ENCODE measurements around the gene ZSCAN20.
A peak's percentile ranks its signal among the peaks of the same experiment; 100 is the strongest.

The ZSCAN20 gene

DNA sequence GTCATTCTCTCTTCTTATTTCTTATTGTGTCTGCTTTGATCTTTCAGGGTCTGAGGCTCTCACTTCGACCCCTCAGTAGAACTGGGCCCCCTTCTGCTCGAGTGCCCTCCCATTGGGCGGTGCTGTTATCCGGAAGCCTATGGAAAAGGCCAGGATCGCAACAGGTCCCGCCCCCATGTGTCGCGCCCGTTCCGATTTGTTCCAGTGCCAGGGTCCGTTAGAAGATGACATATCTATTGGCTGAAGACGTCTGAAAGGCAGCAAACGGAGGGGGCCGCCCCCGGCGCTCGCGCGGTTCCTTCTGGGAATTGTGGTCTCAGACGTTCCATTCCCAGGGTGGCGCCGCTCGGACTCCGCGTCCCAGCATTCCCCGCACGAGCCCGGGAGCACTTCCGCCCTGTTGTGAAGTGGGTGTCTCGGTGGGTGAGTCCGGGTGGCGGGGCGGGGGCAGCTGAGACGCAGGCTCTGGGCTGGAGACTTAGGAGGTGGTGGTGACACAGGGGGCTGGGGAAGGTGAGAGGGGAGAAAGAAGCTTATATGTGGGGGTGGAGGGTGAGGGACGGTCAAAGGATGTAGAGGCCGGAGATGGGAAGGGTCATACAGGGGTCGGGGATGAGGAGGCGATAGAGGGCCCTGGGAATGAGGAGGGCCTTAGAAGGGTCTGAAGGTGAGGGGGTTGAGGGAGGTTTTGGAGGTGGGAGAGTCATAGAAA lies at the start of gene ZSCAN20:
Gene ZSCAN20, plus strand, starts transcription at position 377 of the 712 bp plus-strand sequence. CDS start 6,644 bp downstream, outside the sequence.
- DNase-seq (ENCODE audit: low read depth in 2 of 2): peak; percentile 81 to 84

DNA sequence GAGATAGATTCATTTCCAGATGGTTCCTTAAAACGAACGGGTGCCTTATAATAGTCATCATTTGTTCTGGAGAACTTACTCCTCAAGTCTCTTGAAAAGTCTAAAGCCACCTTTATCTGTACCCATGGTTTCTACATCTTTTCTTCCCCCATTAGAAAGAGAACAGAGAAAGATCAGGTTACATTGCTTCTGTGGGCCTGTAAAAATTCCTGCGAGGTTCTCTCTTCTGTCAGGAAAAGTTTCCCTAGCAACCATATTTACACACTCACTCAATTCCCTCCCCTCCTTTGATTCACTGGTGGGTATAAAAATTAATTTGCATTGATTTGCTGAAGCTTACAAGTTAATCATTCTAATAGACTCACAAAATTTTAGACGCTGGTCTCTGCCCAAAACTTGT lies 48.2 kb upstream of the ZSCAN20 start:
- DNase-seq (ENCODE audit: low read depth in 2 of 2): no peak

DNA sequence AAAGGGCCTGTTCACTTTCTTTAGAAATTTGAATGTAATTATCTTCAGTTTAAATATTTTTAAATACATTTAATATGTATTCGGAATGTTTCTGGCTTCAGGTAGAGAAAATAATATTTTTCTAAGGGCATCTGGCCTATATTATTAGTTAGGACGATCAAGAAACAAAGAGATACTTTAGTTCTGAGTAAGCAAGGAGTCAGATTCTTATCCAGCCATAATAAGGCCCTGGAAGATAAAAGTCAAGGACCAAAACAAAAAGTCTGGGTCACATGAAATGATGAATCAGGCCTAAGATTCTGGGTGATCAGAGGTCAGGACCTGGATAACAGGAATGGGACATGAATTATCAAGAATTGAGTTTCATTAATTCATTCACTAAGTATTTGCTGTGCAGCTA lies 47.8 kb upstream of the ZSCAN20 start:
- no peak for DNase-seq (ENCODE audit: low read depth in 2 of 2)

DNA sequence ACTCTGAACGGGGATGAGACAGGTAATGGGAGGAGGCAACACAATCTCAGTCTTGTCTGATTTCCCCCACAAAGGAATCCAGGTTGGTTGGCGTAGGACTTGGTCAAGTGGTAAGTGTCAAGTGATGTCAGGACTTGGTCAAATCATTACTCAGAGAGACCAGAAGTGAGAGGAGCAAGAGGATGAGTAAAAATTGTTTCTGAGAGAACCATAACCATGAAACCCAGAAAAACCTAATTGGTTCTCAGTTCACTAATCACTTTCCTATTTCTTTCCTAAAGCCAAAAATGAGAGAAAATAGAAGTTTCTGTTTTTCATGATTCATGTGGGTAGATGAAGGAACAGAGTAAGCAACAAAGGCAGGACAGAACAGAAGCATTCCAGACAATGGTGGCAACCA lies 46.5 kb upstream of the ZSCAN20 start:
- no peak for DNase-seq (ENCODE audit: low read depth in 2 of 2)

DNA sequence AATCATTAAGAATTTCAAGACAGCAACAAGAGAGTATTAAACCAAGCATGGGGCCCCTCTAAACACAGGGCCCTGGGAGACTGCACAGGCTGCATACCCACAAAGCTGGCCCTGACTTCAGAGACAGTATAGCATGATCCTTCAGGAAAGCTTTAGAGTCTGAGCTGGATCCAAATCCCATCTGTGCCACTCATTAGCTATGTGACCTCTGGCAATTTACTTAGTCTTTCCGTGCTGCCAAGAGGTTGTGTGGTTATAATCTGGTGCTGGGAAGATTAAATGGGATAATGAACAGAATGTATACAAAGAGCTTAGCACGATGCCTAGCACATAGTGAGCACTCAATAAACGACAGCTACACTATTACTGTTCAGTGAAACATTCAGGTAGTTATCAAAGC lies 45.5 kb upstream of the ZSCAN20 start:
- DNase-seq (ENCODE audit: low read depth in 2 of 2): no peak

DNA sequence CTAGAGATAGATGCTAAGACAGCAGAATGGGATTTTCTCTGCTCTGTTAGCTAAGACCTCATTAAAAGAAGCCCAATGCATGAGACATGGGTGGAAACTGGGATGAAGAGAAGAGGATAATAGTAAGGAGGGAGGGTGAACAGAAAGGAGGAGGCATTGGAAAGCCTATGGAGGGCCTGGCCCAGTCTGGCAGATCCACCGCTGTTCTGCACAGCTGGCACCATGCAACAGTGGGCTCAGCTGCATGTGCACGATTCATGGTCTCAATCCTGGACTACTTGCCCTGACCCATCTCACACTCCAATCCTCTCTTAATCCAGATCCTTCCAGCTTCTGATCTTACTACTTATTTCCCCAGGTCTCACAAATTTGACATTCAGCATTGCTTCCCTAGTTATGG lies 43.8 kb upstream of the ZSCAN20 start:
- no peak for DNase-seq (ENCODE audit: low read depth in 2 of 2)

DNA sequence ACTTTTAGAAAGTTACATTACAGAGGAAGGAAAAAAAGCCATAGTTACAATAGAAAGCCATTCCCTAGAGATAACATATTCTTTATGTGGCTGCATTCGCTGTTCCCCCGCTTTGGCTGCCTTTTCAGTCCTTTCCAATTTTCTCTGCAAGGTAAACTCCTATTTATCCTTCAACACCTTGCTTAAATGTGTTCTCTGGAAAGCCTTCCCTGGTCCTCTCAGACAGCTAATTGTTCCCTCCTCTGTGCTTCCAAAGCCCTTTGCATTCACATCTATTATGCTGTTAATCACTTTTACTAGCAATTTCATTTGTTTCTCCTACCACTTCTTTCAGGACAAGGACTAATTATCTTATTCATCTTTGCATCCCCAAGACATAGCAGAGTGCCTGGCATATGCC lies 43.1 kb upstream of the ZSCAN20 start:
- DNase-seq (ENCODE audit: low read depth in 2 of 2): no peak

DNA sequence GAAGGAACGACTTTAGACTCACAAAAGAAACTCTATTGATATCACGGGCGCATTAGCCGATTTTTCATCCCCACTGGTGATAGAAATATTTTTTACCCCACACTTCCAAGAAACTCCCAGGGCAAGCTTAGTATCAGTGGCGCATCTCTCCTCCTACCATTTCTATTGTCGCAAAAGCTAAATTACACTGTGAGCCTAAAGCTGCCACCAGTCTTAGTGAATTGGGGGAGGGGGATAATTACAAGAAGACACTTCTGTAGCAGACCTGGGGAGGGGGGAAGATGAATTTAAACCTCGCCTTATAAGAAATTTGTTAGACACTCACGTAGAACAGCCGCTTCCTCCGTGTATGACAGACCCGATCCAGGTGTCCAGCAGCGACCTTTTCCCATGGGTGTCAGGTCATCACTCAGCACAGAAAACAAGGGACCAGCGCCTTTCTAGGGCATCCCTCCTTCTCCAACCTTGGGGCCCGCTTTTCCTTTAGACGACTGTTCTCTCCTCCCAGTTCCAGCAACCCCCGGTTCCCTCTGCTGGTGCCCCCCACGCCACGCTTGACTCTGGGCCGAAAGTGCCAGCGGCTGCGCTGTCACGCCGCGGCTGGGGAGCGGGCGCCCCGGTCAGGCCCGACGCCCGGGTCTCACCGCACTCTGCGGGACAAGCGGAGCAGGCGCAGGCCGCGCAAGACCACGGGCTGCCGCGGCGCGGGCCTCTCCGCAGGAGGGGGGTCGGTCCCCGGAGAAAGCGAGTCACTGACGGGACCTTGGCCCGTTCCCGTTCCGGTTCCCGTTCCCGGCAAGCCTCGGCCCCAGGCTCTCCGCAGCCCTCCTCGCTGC lies 42.4 kb upstream of the ZSCAN20 start:
- DNase-seq (ENCODE audit: low read depth in 2 of 2): no peak

DNA sequence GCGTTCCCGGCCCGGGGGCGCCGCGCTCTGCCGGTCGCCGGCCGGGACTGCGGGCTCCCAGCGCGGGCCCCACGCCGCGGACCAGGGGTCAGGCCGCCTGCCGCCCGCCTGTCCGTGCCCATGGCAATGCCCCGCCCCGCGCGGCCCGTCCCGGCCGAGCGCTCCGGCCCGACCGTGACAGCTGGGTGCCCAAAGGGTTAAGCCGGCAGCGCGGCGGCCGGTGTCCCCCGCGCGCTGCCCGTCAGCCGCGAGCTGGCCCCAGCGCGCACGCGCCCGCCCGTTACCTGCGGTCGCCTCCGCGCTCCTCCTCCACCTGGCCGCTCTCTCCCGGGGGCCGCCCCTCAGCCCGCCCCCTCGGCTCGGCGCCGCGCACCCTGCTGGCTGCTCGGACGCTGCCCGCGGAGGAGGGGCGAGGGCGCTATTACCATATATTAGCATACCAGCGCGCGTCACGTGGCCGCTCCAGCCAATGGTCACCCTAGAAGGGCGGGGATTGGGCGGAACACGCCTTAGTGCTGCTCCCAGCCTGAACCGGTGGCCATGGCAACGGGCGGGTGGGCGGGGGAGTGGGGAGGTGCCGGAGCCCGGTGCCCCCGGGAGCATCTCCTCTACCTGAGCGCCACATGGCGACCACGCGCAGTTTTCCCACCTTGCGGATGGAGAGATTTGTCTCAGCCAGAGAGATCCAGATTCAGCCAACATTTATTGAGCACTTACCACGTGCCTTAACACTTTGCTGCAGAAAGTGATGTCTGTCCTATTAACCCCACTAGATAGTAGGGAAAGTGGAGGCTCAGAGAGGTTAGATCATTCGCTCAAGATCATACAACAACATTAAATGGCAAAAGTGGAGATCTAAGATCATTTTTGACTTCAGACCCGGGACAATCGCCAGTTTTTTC lies 41.5 kb upstream of the ZSCAN20 start, which contains the start of gene PHC2:
Gene PHC2, minus strand, starts transcription at position 404 of the 902 bp plus-strand sequence. CDS start 55,556 bp downstream, outside the sequence.
- peak; percentile 79 to 89 for DNase-seq (ENCODE audit: low read depth in 2 of 2)

DNA sequence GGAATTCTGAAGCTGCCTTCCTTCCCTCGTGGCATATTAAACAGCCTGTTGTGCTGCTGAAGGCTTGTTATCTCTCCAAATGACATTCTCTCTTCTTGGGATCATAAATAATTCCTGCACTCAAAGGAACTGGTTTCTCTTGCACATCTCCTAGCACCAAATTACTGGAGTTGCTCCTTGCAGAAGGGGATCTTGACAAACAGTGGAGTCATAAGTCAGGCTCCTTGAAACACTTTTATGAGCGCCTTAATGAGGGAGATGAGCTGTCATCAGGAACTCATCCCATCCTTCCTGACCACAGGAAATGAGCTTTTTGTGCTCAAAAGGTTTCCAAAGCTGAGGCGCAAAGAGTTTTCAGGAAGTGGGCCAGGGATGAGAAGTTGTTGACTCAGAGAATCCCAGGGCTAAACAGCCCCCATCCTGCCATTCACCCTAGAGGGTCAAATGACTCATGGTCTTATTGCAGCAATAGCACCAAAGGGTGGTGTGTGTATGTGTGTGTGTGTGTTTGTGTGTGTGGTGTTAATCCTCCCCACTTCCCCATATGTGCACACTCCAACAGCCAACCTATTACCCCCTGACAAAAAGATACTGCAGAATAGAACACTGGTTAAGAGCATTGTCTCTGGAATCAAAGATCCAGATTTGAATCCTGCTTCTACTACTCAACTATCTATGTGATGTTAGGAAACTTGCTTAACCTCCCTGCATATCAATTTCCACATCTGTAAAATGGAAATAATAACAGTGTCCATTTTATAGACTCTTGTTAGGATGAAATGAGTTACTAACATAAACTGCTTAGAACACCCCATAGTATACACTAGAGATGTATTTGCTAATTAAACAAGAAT lies 38.7 kb upstream of the ZSCAN20 start:
- no peak for DNase-seq (ENCODE audit: low read depth in 2 of 2)

DNA sequence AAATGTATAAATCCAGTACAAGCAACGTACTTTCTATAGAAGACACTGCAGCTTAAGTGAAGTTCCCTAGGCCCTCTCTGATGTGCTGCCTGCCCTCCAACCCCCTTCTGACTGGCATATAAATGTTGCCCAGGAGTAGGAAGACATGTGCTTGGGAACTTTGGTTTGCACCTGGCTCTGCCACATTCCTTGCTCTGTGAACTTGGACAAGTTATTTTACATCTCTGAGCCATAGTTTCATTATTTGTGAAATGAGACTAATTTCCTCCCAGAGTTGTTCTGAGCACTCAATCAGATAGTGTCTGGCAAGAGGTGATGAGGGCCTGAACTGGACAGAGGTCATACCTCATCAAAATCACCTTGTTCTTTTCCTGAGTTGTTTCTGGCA lies 38.1 kb upstream of the ZSCAN20 start:
- DNase-seq (ENCODE audit: low read depth in 2 of 2): no peak

DNA sequence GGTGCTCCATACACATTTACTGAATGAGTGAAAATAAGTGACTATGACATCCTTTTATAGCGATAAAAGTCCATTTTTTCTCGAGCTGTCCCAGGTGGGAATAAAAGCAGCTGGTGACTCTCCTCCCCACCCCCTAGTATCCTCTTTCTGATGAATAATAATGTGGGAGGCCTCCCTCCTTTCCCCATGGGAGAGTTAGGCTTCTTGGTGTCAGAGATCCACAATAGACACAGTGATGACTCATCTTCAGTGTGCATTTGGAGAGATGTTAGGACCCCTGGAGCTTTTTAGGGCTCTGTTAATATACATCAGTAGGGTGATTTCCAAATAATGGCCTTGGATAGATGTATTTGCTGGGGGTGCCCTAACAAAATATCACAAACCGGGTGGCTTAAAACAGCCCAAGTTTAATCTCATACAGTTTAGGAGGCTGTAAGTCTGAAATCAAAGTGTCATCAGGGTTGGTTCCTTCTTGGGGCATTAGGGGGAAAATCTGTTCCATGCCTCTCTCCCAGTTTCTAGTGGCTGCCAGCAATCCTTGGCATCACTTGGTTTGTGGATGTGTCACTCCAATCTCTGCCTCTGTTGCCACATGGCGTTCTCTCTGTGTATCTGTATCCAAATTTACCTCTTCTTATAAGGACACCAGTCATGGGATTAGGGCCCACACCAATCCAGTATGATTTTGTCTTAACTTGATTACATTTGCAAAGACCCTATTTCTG lies 37.2 kb upstream of the ZSCAN20 start:
- no peak for DNase-seq (ENCODE audit: low read depth in 2 of 2)

DNA sequence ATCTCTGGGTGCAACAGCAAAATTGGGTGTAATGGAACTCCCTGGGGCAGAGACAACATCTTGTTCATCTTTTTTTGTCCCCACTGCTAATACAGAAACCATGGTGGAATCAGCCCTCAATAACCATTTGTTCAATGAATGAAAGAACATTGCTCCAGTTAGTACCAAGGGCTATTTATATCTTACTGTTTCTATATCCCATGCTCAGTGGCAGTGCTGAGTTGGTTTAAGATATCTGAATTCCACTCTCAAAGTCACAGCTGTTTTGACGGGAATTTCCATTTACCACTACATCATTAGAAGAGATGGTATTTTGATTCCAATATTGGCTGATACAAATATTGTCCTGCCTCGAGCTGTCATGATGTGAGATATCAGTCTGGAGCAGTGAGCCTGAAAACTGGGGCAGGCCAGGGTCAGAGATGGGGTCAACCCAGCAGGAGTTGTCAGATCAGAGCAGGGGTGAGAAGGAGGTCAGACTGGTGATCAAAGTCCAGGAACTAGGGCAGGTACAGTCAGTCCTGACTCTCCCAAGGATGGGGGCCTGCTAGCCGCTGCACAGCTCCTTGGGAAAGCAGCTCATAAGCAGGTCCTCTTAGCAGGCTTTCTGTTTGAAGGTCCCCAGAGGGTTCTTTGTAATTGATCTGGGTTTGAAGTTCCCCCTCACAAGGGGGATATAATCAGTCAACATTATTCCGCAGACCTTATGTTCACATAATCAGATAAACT lies 35.7 kb upstream of the ZSCAN20 start:
- DNase-seq (ENCODE audit: low read depth in 2 of 2): no peak

DNA sequence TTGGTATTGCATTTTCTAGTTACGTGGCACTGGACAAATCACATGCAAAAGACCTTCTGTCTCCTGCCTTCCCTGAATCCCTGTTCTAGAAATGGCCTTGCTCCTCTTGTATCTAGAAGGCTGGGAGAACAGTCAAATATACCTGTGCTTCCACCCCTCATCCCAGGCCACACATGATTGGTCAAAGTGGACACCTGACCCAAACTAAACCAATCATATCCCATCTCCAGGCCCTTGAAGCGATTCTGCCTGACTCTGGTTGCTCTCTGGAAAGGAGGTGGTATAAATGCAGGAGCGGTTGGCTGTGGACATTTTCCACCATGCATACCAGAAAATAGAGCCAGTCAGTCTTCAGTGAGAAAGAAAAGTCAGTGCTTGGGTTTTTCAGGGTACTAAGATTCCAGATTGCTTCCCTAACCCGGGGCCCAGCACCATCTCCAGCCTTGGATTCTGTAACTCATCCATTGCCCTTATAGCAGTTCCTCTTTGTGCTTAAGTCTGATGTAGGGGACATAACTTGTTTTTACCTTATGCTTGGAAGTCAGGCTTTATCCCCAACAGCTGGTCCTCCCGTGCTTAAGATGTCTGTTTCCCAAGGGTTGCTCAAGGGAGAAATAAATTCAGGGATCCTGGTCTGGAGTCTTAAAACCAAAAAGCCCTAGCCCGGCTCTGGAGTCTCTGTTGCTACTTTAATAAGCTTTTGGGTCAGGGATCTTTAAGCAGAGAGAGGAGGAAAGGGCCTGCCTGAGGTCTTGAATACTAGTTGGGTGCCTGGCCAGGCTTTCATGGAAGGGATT lies 33.9 kb upstream of the ZSCAN20 start:
- no peak for DNase-seq (ENCODE audit: low read depth in 2 of 2)

DNA sequence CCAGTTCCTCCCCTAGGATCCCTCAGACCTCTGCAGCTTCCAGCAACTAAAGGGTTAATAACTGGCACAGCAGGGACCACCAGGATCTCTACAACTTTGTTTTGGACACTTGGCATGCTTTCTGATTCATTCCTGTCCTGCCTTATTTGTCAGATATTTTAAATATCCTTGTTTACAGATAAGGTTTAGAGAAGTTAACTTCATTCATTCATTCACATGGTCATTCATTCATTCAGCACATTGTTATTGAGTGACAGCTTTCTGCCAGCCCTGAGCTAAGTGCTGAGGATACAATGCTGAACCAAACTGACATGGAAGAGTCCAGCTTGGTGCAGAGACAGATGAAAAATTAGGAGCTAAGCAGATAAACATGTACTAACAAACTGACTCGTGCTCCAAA lies 32.8 kb upstream of the ZSCAN20 start:
- DNase-seq (ENCODE audit: low read depth in 2 of 2): no peak

DNA sequence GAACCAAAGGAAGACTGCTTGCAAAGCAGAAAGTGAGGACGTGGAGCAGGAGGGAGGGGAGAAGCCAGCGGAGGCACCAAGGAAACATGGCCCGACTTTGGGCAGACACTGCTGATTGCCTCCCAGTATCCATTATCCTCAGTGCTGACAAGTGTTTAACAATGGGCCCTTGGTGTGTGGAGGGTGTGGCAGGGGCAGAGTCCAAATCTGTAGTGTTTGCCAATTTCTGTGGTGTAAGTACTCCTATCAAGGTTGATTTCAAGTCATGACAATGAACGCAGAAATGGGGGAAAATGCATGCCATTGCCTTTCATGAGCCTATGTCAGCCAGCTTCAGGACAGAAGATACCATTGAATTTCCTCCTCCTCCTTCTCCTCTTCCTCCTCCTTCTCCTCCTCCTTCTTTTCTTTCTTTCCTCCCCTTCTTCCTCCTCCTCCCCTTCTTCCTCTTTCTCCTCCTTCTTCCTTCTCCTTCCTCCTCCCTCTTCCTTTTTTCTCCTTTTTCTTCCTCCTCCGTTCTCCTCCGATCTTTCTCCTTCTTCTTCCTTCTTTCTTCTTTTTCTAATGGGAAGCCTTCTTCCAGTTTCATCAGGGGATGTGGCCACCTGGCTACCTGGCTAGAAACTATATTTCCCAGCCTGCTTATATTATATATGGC lies 31.2 kb upstream of the ZSCAN20 start:
- DNase-seq (ENCODE audit: low read depth in 2 of 2): no peak

DNA sequence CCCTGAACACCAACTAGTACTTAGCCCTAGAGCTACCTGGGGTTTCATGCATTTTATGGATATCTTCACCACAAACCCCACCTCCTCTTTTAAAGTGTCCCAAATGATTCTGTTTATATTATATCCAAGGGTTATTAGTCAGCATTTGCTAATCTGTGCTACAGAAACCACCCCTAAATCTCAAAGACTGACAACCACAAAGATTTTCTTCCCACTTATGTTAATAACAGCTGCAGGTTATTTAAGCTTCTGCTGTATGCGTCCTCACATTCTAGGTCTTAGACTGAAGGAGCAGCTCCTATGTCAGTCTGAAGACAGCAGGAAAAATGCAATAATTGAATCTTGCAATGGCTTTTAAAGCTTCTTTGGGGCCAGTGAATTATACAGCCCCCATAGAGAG lies 30.3 kb upstream of the ZSCAN20 start:
- no peak for DNase-seq (ENCODE audit: low read depth in 2 of 2)

DNA sequence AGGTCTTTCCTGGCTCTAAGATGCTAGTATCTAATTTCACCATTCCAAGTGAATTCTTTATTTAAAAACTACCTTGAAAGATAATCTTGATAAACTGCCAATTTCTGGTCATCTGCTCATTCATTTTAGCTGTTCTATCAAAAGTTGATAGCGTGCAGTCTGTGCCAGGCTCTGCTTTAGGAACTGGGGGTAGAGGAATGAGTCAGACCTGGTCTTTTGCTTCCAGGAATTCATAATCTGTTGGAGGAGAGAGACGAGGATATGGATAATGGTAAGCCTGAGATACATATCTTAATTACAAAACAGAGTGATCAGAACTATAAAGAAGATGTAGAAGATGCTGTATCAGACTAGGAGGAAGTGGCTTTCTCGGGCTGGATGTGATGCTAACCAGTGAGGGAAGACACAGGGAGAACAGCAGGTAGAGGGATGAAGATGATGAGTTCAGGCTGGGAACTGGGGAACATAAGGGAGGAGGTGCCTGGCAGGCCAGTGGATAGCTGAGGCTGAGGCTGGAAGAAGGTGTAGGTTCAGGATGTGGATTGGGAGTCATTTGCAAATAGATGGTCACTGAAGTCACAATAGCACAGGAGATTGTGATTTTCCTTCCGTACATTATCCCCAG lies 29.3 kb upstream of the ZSCAN20 start:
- no peak for DNase-seq (ENCODE audit: low read depth in 2 of 2)

Data from activated CD4-positive, alpha-beta T cell treated with anti-CD3 and anti-CD28 coated beads for 24 hours (primary cell).